ENCODE measurements around the gene CDC16.

DNA sequence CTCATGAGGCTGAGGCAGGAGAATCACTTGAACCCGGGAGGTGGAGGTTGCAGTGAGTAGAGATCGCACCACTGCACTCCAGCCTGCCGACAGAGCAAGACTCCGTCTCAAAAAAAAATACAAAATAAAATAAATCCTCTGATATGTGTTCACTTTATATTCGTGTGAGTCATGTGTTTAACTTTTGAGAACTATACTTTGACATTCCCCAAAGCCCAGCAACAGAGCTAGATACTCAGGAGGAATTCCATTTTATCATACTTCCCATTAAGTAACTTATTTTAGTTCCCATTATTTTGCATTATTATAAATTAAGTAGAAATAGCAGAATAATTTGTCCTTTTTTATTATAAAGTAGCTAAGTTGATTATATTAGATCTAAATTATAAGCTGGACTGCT lies 76.3 kb downstream of the CDC16 start:
- TF ChIP-seq, protein P1, sequence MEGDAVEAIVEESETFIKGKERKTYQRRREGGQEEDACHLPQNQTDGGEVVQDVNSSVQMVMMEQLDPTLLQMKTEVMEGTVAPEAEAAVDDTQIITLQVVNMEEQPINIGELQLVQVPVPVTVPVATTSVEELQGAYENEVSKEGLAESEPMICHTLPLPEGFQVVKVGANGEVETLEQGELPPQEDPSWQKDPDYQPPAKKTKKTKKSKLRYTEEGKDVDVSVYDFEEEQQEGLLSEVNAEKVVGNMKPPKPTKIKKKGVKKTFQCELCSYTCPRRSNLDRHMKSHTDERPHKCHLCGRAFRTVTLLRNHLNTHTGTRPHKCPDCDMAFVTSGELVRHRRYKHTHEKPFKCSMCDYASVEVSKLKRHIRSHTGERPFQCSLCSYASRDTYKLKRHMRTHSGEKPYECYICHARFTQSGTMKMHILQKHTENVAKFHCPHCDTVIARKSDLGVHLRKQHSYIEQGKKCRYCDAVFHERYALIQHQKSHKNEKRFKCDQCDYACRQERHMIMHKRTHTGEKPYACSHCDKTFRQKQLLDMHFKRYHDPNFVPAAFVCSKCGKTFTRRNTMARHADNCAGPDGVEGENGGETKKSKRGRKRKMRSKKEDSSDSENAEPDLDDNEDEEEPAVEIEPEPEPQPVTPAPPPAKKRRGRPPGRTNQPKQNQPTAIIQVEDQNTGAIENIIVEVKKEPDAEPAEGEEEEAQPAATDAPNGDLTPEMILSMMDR (IDR thresholded peaks at IDR 0.05; ENCODE audit: poor library complexity): no peak
- TF ChIP-seq EZH2 (IDR thresholded peaks at IDR 0.05; ENCODE audit: borderline replicate concordance): no peak

Measured in hepatocyte (in vitro differentiated cells).